EH (cell line): ENCODE data around the gene ADRM1.

Experiments
- DNase-seq: peaks from one replicate; pipeline ENCODE4 v3.0.0-alpha.2; 2015; ENCODE audit warnings: low read depth

Gene ADRM1

GRCh38 chr20:62339647-62340062 is 36.9 kb downstream of the ADRM1 start:
- DNase-seq: no peak

GRCh38 chr20:62342910-62343309 is 40.1 kb downstream of the ADRM1 start:
- DNase-seq: no peak

- no peak for DNase-seq
These were observed 41.3 kb downstream of the ADRM1 start for GRCh38 chr20:62344092-62344491.

- DNase-seq: no peak
These were observed 42.0 kb downstream of the ADRM1 start for GRCh38 chr20:62344782-62345181.

GRCh38 chr20:62345681-62346370 is 43.0 kb downstream of the ADRM1 start:
- DNase-seq: no peak

GRCh38 chr20:62346398-62347150 is 43.8 kb downstream of the ADRM1 start:
- no peak for DNase-seq

GRCh38 chr20:62347151-62347404 is 44.3 kb downstream of the ADRM1 start:
- no peak for DNase-seq

GRCh38 chr20:62347445-62347844 is 44.6 kb downstream of the ADRM1 start:
- DNase-seq: no peak

GRCh38 chr20:62348604-62349003 is 45.8 kb downstream of the ADRM1 start:
- DNase-seq: no peak

- DNase-seq: no peak
These were observed 46.8 kb downstream of the ADRM1 start for GRCh38 chr20:62349556-62350097.

GRCh38 chr20:62350098-62350628 is 47.4 kb downstream of the ADRM1 start:
- DNase-seq: no peak

- DNase-seq: no peak
These were observed 48.0 kb downstream of the ADRM1 start for GRCh38 chr20:62350629-62351422.

GRCh38 chr20:62351469-62352401 is 48.9 kb downstream of the ADRM1 start:
- no peak for DNase-seq

GRCh38 chr20:62352402-62353288 is 49.8 kb downstream of the ADRM1 start:
- DNase-seq: no peak

GRCh38 chr20:62353289-62354030 is 50.7 kb downstream of the ADRM1 start:
- DNase-seq: no peak

GRCh38 chr20:62354031-62354808 is 51.4 kb downstream of the ADRM1 start:
- DNase-seq: no peak

- DNase-seq: no peak
These were observed 52.1 kb downstream of the ADRM1 start for GRCh38 chr20:62354811-62355341.

- peak; percentile 29 for DNase-seq
These were observed 52.7 kb downstream of the ADRM1 start for GRCh38 chr20:62355516-62355877.
